ENCODE data around the gene TMEM94.
A peak's percentile ranks its signal among the peaks of the same experiment; 100 is the strongest.
"Not testable (repeated sequence)": the region's sequence is repeated elsewhere in the genome, so short reads cannot be mapped to it uniquely, and the experiment has no call there.

The TMEM94 gene

GRCh38 chr17:75512926-75513640 is 56.6 kb downstream of the TMEM94 start:
- DNase-seq: no peak

- DNase-seq: no peak
These were observed 57.2 kb downstream of the TMEM94 start for GRCh38 chr17:75513641-75514000.

DNA sequence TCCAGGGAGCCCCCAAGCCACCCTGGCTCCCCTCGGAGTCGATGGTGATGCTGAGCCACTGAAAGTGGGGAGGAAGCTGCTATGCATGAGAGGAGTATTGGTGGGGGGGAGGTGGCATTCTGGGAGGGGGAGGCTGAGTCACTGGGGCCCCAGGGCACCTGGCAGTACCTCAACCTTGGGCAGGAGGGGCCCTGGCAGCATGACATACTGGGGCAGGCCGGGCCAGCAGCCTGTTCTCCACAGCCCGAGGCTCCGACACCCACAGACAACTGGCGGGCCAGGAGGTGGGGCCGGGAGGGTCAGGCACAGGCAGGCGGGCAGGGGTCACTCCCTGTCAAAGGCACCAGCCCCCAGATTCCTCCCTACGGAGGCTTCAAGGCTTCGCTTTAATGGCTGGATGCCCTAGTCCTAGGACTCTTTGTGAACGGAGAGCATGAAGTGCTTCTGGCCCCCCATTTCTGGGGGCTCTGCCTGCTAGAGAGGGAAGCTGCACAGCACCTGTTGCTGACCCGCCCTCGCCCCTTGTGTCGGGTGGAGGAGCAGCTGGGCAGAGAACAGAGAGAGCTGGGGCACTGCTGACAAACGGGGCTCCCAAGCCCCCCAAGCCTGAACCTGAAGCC is 58.0 kb downstream of the TMEM94 start:
- no peak for DNase-seq

- DNase-seq: no peak
These were observed 58.6 kb downstream of the TMEM94 start for GRCh38 chr17:75514919-75515495.

DNA sequence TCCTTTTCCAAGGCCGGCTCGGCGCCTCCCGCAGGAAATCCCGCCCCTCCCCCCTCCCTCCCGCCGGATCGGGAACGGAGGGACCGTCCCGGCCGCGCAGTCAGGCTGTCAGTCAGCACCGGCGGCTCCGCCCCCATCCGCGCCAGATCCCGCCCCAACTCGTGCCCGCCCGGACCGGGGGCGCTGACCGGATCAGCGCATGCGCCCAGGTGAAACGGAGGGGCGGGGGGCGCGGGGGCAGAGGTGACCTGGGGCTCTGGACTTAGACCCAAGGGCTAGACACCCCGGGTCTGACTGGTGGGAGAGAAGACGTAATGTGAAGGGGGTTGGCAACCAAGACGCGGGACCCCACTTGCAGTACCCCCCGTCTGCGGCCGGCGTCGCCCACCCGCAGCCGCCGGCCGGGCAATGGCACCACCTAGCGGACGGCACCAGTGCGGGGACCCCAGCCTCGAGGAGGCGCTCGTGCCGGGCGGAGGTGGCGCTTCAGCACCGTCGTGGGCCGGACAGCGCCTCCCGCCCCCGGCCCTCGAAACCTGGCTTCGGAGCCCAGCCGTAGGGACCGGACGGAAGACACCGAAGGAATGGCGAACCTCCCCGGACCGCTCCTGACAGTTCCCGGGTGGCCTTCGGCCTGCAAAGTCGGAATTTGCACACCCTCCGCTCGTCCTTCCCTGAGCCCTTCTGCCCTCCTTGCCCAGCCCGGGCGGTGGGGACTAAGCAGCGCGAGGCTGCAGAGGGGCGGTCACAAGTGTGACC is 59.2 kb downstream of the TMEM94 start, which contains the start of gene CASKIN2:
TSS of gene CASKIN2 (minus strand) at position 42 of the 759 bp plus-strand sequence. CDS start 1,733 bp downstream, outside the sequence.
- DNase-seq: peak; percentile 67 to 81

DNA sequence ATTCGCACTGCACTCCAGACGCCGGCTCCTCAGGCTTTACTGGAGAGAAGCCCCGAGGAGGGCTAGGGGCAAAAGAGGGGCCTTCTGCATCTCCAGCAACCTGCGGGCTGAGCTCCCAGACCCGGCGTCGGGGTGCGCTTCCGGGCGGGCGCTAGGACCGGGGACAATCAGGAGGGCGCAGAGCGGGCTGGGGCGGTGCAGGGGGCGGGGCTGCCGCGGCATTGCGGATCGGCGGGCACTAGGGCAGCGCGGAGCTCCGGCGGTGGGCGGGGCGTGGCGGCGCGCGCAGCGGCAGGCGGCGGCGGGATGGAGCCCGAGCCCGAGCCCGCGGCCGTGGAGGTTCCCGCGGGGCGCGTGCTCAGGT is 59.8 kb downstream of the TMEM94 start, which contains the start of gene TSEN54:
TSS of gene TSEN54 (plus strand) at position 274 of the 364 bp plus-strand sequence. CDS start at position 307, 33 bp downstream.
- peak; percentile 54 to 85 for DNase-seq

GRCh38 chr17:75516619-75517296 is 60.3 kb downstream of the TMEM94 start:
- no peak for DNase-seq

- DNase-seq: peak in 1 of 2 experiments; percentile 17
These were observed 60.9 kb downstream of the TMEM94 start for GRCh38 chr17:75517297-75517865.

GRCh38 chr17:75518201-75518600 is 61.8 kb downstream of the TMEM94 start:
- no peak for DNase-seq

GRCh38 chr17:75518983-75519537 is 62.6 kb downstream of the TMEM94 start:
- no peak for DNase-seq

GRCh38 chr17:75520413-75520812 is 64.0 kb downstream of the TMEM94 start:
- DNase-seq: not testable (repeated sequence)

GRCh38 chr17:75521290-75521689 is 64.9 kb downstream of the TMEM94 start:
- no peak for DNase-seq

- DNase-seq: peak in 1 of 2 experiments; percentile 6
These were observed 65.7 kb downstream of the TMEM94 start for GRCh38 chr17:75521951-75522727.

GRCh38 chr17:75523647-75524046 is 67.2 kb downstream of the TMEM94 start:
- no peak for DNase-seq

DNA sequence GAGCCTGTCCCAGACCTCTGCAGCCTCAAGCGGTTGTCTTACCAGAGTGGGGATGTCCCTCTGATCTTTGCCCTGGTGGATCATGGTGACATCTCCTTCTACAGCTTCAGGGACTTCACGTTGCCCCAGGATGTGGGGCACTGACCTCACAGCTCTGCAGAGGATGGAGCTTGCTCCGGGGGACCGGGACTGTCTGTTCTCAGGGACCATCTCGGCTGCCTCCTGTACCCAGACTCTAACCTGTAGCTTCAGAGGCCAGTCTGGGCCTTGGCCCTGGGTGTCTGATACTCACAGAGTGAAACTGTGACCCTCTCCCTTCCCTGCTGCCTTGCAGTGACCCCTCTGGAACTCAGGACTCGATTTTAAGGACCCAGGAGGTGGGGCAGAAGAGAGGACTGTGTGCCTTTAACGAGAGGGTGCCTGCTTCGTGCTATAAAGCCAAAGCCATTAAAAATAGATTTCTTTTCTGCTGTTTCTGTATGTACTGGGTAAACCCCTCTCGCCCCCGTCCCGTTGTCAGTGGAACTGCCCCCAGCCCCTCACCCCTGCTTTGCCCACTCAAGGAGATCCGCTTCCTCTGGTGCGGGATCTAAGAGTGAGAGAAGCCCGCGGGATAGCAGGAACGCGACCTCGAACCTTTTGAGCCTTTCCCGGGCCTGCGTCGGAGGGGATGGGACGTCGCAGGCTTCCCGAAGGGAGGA is 68.0 kb downstream of the TMEM94 start:
- DNase-seq: no peak

GRCh38 chr17:75524970-75525805 is 68.8 kb downstream of the TMEM94 start, which contains the start of gene LLGL2:
TSS of gene LLGL2 (plus strand) at chr17:75525697. CDS start at chr17:75543427, 17,730 bp downstream.
- peak; percentile 47 to 57 for DNase-seq

GRCh38 chr17:75525806-75526554 is 69.5 kb downstream of the TMEM94 start:
- DNase-seq: no peak

DNA sequence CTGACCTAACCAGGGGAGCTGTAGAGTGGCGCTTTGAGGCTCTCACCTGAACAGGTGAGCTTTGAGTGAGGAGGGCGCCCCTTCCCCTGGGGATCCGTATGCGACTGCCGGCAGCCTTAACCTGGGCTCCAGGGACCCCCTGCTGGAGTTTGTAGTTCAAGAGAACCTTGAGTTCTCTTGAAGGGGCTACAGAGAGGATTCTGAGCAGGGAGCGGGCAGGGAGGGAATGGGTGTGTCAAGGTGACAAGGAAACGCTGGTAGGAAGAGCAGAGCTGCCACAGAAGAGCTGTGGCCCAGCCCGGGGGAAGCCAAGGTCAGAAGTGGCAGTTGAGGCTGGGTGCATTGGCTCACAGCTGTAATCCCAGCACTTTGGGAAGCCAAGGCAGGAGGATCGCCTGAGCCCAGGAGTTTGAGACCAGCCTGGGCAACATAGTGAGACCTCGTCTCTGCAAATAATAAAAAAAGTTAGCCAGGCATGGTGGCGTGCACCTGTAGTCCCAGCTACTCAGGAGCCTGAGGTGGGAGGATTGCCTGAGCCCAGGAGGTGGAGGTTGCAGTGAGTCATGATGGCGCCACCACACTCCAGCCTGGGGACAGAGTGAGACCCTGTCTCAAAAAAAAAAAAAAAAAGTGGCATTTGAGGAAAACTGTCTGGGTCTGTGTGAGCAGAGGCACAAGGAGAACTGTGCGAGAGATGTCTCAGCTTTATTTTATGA is 70.3 kb downstream of the TMEM94 start:
- no peak for DNase-seq

Measured in SW 1271 (cell line).